Fibroblast of the aortic adventitia (primary cell): ENCODE results near the gene SIVA1. TPM values are rescaled to one million over a fixed set of nuclear protein-coding genes. Genes with fewer than 3 reads are reported as not detected.

ENCODE experiments used
- DNase-seq: peaks from one replicate; pipeline ENCODE4 v3.0.0-alpha.2; 2010; ENCODE audit warnings: low read depth
- H3K4me3 ChIP-seq: 2 replicates; pipeline ENCODE4 v1.5.1; 2011; ENCODE audit warnings: low read depth, mild to moderate bottlenecking, control low read depth, low read length, moderate library complexity
- total RNA-seq: library from RNA; depleted of rRNA; stranded (reverse); fragments of >200 nt; gene quantifications from 2 replicates; pipeline ENCODE4 v1.2.3, GENCODE V29; 2012; ENCODE audit warnings: low replicate concordance
- TF ChIP-seq, protein P1 (sequence below): IDR thresholded peaks from 2 replicates; pipeline ENCODE4 v1.5.1; 2011; ENCODE audit warnings: mild to moderate bottlenecking, low read length, control low read depth, inconsistent platforms; ENCODE audit not compliant: insufficient read depth

The SIVA1 gene
- total RNA-seq, 1 donor: 87.3 TPM

- TF ChIP-seq, protein P1, sequence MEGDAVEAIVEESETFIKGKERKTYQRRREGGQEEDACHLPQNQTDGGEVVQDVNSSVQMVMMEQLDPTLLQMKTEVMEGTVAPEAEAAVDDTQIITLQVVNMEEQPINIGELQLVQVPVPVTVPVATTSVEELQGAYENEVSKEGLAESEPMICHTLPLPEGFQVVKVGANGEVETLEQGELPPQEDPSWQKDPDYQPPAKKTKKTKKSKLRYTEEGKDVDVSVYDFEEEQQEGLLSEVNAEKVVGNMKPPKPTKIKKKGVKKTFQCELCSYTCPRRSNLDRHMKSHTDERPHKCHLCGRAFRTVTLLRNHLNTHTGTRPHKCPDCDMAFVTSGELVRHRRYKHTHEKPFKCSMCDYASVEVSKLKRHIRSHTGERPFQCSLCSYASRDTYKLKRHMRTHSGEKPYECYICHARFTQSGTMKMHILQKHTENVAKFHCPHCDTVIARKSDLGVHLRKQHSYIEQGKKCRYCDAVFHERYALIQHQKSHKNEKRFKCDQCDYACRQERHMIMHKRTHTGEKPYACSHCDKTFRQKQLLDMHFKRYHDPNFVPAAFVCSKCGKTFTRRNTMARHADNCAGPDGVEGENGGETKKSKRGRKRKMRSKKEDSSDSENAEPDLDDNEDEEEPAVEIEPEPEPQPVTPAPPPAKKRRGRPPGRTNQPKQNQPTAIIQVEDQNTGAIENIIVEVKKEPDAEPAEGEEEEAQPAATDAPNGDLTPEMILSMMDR: peak; percentile 88
- no peak overlapping the region for H3K4me3 ChIP-seq
- DNase-seq: peak; percentile 73
These were observed 15.7 kb downstream of the SIVA1 start for GRCh38 chr14:104768437-104769323.

DNA sequence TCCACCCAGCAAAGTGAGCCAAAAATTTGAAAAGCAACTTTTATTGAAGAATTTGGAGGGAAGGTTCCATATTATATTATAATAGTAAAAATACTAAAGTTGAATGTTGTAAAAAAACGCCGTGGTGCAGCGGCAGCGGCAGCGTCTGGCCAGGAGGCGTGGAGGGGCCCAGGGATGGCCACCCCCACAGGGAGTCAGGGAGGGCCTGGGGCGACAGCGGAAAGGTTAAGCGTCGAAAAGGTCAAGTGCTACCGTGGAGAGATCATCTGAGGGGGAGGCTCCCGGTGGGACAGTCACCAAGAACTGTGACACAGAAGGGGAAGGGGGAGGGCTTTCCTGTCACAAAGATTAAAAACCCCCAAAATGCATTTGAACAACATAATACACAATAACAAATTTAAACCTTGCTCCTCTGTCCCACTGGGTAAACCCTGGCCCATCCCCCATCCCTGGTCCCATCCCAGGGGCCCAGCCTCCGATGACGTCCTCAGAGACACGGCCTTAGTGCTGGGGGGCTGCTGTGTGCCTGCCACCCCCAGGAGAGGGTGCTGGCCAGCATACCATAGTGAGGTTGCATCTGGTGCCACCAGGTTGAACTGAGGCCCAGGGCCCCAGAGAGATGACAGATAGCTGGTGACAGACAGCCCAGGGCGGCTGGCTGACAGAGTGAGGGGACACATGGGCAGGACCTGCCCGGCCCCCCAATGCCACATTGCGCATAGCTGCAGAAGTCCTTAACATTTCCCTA lies 16.6 kb downstream of the SIVA1 start:
- H3K4me3 ChIP-seq: no peak overlapping the region
- DNase-seq: no peak

GRCh38 chr14:104770072-104770579 lies 17.2 kb downstream of the SIVA1 start:
- TF ChIP-seq, protein P1: no peak
- H3K4me3 ChIP-seq: no peak overlapping the region
- DNase-seq: no peak

More for the DNA sequence above, 16.6 kb downstream of the SIVA1 start:
- TF ChIP-seq, protein P1: no peak

- TF ChIP-seq, protein P1: peak; percentile 66
- no peak for DNase-seq
- H3K4me3 ChIP-seq: no peak overlapping the region
These were observed 17.9 kb downstream of the SIVA1 start for GRCh38 chr14:104770851-104771272.

DNA sequence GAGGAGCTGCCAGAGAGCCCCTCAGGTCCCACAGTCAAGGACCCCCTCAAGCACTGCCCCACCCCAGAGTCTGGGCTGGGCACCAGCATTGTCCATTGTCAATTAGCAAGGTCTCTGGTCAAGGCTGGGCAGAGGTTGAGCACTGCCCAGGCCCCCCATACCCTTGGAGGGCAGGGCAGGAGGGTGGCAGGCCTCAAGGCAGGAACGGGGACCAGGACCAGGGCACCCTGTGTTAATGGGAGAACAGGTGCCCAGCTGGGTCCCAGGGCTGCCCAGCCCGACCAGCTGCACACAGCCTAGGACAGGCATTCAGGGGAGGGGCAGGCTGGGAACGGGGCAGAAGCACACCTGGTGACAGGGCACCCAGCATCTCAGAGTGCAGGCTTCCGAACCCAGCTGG lies 18.4 kb downstream of the SIVA1 start:
- no peak overlapping the region for H3K4me3 ChIP-seq
- no peak for DNase-seq
- TF ChIP-seq, protein P1: no peak

DNA sequence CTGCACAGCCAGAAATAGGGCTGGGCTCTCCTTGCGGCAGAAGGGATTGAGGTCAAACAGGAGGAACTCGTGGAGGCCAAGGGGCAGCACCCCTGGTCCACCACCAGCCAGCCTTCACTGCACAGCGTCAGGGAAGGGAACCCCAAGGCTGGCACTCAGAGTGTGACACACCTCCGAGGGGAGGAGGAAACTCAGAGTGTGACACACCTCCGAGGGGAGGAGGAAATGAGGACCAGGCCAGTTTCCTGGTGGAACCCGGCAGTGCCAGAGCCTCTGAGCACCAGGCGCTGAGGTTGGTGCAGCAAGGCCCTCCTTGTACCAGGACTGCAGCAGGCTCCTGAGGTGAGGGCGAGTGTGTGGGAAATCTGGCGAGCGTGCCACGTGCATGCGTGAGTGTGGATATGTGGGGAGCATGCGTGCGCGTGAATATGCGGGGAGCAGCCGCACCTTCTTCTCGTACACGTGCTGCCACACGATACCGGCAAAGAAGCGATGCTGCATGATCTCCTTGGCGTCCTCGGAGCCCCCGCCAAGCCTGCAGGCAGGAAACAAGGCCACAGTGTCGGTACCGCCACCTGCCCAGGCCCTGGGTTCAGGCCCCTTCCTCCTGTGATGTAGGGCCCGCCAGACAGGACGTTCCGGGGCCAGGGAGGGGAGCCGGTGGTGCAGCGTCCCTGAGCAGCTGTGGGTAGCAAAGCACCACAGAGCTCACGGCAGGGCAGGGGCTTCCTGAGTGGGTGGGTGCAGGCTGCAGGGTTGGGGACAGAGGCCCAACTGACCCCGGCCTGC lies 19.2 kb downstream of the SIVA1 start:
- TF ChIP-seq, protein P1: no peak
- DNase-seq: no peak
- H3K4me3 ChIP-seq: no peak overlapping the region
